Prostate gland (tissue), 2 donors: ENCODE results near the gene ADGRL3.

Source experiments
- CTCF ChIP-seq, 4 experiments: fragments of 200-600 bp in 2 of 4; fragments of 450-650 bp in 2 of 4; sonication (generic) in 2 of 4; IDR thresholded peaks; 1 replicate in 3 of 4; 2 replicates in 1 of 4; pipeline ENCODE4 v1.5.1; 2016 to 2019; ENCODE audit warnings: antibody characterized with exemption in 4 of 4, mild to moderate bottlenecking in 2 of 4, moderate library complexity in 2 of 4
- POLR2A ChIP-seq: fragments of 450-650 bp; IDR thresholded peaks from one replicate; pipeline ENCODE4 v1.6.1; 2016; ENCODE audit warnings: antibody characterized with exemption, mild to moderate bottlenecking

- TF ChIP-seq CTCF (IDR thresholded peaks at IDR 0.05) (no peak), POLR2A (no peak)
Observed at GRCh38 chr4:61426229-61426628, 226.1 kb downstream of the ADGRL3 start.
